ENCODE measurements around the gene RET.

Gene RET

GRCh38 chr10:43108951-43109350 lies 32.1 kb downstream of the RET start:
- no peak for DNase-seq (ENCODE audit: low read depth)

GRCh38 chr10:43109671-43110249 lies 32.9 kb downstream of the RET start:
- no peak for DNase-seq (ENCODE audit: low read depth)

- peak; percentile 45 for DNase-seq (ENCODE audit: low read depth)
Measured at GRCh38 chr10:43110338-43111071, 33.6 kb downstream of the RET start.

GRCh38 chr10:43111101-43111500 lies 34.2 kb downstream of the RET start:
- DNase-seq (ENCODE audit: low read depth) = no peak

GRCh38 chr10:43111921-43112607 lies 35.2 kb downstream of the RET start:
- no peak for DNase-seq (ENCODE audit: low read depth)

GRCh38 chr10:43112608-43112961 lies 35.7 kb downstream of the RET start:
- no peak for DNase-seq (ENCODE audit: low read depth)

- DNase-seq (ENCODE audit: low read depth) = no peak
Measured at GRCh38 chr10:43113201-43114087, 36.6 kb downstream of the RET start.

GRCh38 chr10:43114088-43114742 lies 37.3 kb downstream of the RET start:
- no peak for DNase-seq (ENCODE audit: low read depth)

GRCh38 chr10:43114743-43115611 lies 38.1 kb downstream of the RET start:
- no peak for DNase-seq (ENCODE audit: low read depth)

- no peak for DNase-seq (ENCODE audit: low read depth)
Measured at GRCh38 chr10:43115881-43116595, 39.2 kb downstream of the RET start.

- DNase-seq (ENCODE audit: low read depth) = no peak
Measured at GRCh38 chr10:43116596-43116995, 39.7 kb downstream of the RET start.

GRCh38 chr10:43117031-43117776 lies 40.3 kb downstream of the RET start:
- no peak for DNase-seq (ENCODE audit: low read depth)

- no peak for DNase-seq (ENCODE audit: low read depth)
Measured at GRCh38 chr10:43117777-43118583, 41.1 kb downstream of the RET start.

GRCh38 chr10:43118631-43119415 lies 42.0 kb downstream of the RET start:
- no peak for DNase-seq (ENCODE audit: low read depth)

GRCh38 chr10:43119416-43120115 lies 42.7 kb downstream of the RET start:
- no peak for DNase-seq (ENCODE audit: low read depth)

GRCh38 chr10:43120116-43120928 lies 43.5 kb downstream of the RET start:
- no peak for DNase-seq (ENCODE audit: low read depth)
